Omental fat pad (tissue), 4 donors: ENCODE data around the gene ST8SIA4. TPM values are rescaled to one million over a fixed set of nuclear protein-coding genes. Genes with fewer than 3 reads are reported as not detected.

Experiments
- ATAC-seq: fragments of 150-250 bp; one replicate; pipeline ENCODE4 v1.9.1; 2016; ENCODE audit warnings: mild to moderate bottlenecking, moderate library complexity; ENCODE audit not compliant: low FRiP score
- DNase-seq: peaks from one replicate; pipeline ENCODE4 v3.0.0-alpha.2; 2019; ENCODE audit warnings: low spot score
- CTCF ChIP-seq, 3 donors: fragments of 450-650 bp; IDR thresholded peaks; one replicate each; pipeline ENCODE4 v1.5.1; 2016 to 2017; ENCODE audit warnings: antibody characterized with exemption in 3 of 3, mild to moderate bottlenecking in 3 of 3, moderate library complexity in 2 of 3
- total RNA-seq, 4 donors: library from RNA; depleted of rRNA; stranded (reverse); fragments of >200 nt; gene quantifications; one replicate each; pipeline ENCODE4 v1.1.0, GENCODE V29; 2016

The ST8SIA4 gene
- total RNA-seq, 4 donors from 2014 or later = 4.2 to 23.5 (median 9.4) TPM

- ATAC-seq (no peak), DNase-seq (no peak)
- TF ChIP-seq CTCF (IDR thresholded peaks at IDR 0.05) = no peak
Measured at GRCh38 chr5:100902440-100903038, 543 bp downstream of the ST8SIA4 start.

GRCh38 chr5:100901821-100902341 is 1.2 kb downstream of the ST8SIA4 start:
- TF ChIP-seq CTCF (IDR thresholded peaks at IDR 0.05) = no peak
- DNase-seq (no peak), ATAC-seq (no peak)

GRCh38 chr5:100900796-100901781 is 2.0 kb downstream of the ST8SIA4 start:
- no peak for ATAC-seq
- DNase-seq = no peak

GRCh38 chr5:100900142-100900795 is 2.8 kb downstream of the ST8SIA4 start:
- ATAC-seq (no peak), DNase-seq (no peak)
- no peak for TF ChIP-seq CTCF (IDR thresholded peaks at IDR 0.05)

More at GRCh38 chr5:100900796-100901781, 2.0 kb downstream of the ST8SIA4 start:
- no peak for TF ChIP-seq CTCF (IDR thresholded peaks at IDR 0.05)

- ATAC-seq (no peak), DNase-seq (no peak)
- no peak for TF ChIP-seq CTCF (IDR thresholded peaks at IDR 0.05)
Measured at GRCh38 chr5:100899675-100900074, 3.4 kb downstream of the ST8SIA4 start.

GRCh38 chr5:100898504-100899346 is 4.4 kb downstream of the ST8SIA4 start:
- DNase-seq (no peak), ATAC-seq (no peak)
- TF ChIP-seq CTCF (IDR thresholded peaks at IDR 0.05) = no peak
